ENCODE data around the gene NSMCE3.
"Not testable (repeated sequence)": the region's sequence is repeated elsewhere in the genome, so short reads cannot be mapped to it uniquely, and the experiment has no call there.

Gene NSMCE3

GRCh38 chr15:29270169-29270955, 740 bp upstream of the NSMCE3 start:
- no peak for DNase-seq (ENCODE audit: low read depth)

- peak; percentile 6 for DNase-seq (ENCODE audit: low read depth)
These were observed 727 bp downstream of the NSMCE3 start for GRCh38 chr15:29268706-29269484.

- no peak for DNase-seq (ENCODE audit: low read depth)
These were observed 3.5 kb downstream of the NSMCE3 start for GRCh38 chr15:29266052-29266582.

GRCh38 chr15:29263289-29263688, 6.3 kb downstream of the NSMCE3 start:
- DNase-seq (ENCODE audit: low read depth) = no peak

- no peak for DNase-seq (ENCODE audit: low read depth)
These were observed 6.9 kb downstream of the NSMCE3 start for GRCh38 chr15:29262738-29263137.

GRCh38 chr15:29260896-29261295, 8.7 kb downstream of the NSMCE3 start:
- DNase-seq (ENCODE audit: low read depth) = no peak

GRCh38 chr15:29259233-29259632, 10.4 kb downstream of the NSMCE3 start:
- no peak for DNase-seq (ENCODE audit: low read depth)

GRCh38 chr15:29252234-29252633, 17.4 kb downstream of the NSMCE3 start:
- no peak for DNase-seq (ENCODE audit: low read depth)

- DNase-seq (ENCODE audit: low read depth) = no peak
These were observed 25.1 kb downstream of the NSMCE3 start for GRCh38 chr15:29244544-29244943.

GRCh38 chr15:29244123-29244522, 25.5 kb downstream of the NSMCE3 start:
- no peak for DNase-seq (ENCODE audit: low read depth)

GRCh38 chr15:29242456-29243242, 27.0 kb downstream of the NSMCE3 start:
- DNase-seq (ENCODE audit: low read depth) = no peak

- no peak for DNase-seq (ENCODE audit: low read depth)
These were observed 28.4 kb downstream of the NSMCE3 start for GRCh38 chr15:29241207-29241606.

GRCh38 chr15:29239395-29239794, 30.2 kb downstream of the NSMCE3 start:
- no peak for DNase-seq (ENCODE audit: low read depth)

GRCh38 chr15:29233566-29233965, 36.1 kb downstream of the NSMCE3 start:
- DNase-seq (ENCODE audit: low read depth) = no peak

GRCh38 chr15:29226436-29227208, 43.0 kb downstream of the NSMCE3 start:
- DNase-seq (ENCODE audit: low read depth) = no peak

GRCh38 chr15:29225534-29226234, 43.9 kb downstream of the NSMCE3 start:
- DNase-seq (ENCODE audit: low read depth) = no peak

GRCh38 chr15:29224987-29225363, 44.6 kb downstream of the NSMCE3 start:
- not testable (repeated sequence) for DNase-seq (ENCODE audit: low read depth)

- not testable (repeated sequence) for DNase-seq (ENCODE audit: low read depth)
These were observed 45.2 kb downstream of the NSMCE3 start for GRCh38 chr15:29224235-29224986.

GRCh38 chr15:29223640-29224039, 46.0 kb downstream of the NSMCE3 start:
- DNase-seq (ENCODE audit: low read depth) = no peak
